ENCODE measurements around the gene VWA5B1. TPM values are rescaled to one million over a fixed set of nuclear protein-coding genes. Genes with fewer than 3 reads are reported as not detected.

VWA5B1 gene
- not detected for total RNA-seq (2021; fragmentation: NEBNext Ultra II Directional; extraction: Animal tissue kit (Norgen Biotek cat#: 25700))
- long read RNA-seq, result 0 reads

DNA sequence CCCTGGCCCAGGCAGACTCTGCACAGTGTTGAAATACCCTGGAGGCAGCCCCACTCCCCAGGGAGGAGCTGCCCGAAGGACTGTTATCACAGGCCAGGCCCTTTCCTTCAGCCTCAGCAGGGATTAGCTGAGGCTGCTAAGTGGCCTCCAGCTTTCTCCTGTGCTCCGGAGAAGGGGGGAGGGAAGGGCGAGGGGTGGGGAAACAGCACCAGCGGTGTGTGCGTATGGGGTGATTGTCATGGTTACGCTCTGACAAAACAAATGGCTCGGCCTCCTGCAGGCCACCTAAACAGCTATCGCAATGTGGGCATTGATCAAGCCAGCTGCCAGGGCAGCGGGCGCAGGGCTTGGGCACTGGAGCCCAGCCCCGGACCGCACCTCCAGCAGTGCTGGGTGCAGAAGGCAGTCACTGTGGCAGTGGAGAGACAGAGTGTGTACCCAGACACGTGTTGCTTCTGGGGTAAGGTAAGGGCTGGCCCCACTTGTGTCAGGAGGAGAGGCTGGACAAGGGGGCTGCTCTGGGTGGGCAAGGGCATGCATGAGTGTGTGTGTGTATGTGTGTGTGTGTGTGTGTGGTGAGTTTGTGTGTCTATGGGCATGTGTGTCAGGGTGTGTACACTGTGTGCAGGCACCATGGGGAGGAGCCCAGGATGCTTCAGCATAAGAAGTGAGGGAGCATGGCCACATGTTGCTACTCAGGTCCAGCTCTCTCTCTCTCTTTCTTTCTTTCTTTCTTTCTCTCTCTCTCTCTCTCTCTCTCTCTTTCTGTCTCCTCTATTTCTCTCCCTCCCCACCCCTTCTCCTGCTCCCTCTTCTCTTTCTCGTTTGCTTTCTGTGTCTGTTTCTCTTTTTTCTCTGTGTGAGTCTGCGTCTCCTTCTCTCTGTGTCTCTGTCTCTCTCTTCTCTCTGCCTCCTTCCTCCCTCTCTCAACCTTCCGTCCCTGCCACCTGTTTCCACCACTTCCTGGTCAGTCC lies at the start of gene VWA5B1:
Gene VWA5B1, plus strand, starts transcription at position 252 of the 974 bp plus-strand sequence. CDS start 19,727 bp downstream, outside the sequence.
- Mint-ChIP-seq H3K36me3 (ENCODE audit: low read depth) (no peaks in the 10 kb centered on the region), H3K9me3 (no peaks in the 10 kb centered on the region), H3K27ac (no peak within 1 kb of the TSS), H3K4me1 (ENCODE audit: low read depth) (no peaks in the 10 kb centered on the region), H3K4me3 (no peak within 1 kb of the TSS), H3K27me3 (ENCODE audit: insufficient read depth) (peaks cover 43% of the 10 kb centered on the region)
- no peak for DNase-seq
- TF ChIP-seq, protein P1, sequence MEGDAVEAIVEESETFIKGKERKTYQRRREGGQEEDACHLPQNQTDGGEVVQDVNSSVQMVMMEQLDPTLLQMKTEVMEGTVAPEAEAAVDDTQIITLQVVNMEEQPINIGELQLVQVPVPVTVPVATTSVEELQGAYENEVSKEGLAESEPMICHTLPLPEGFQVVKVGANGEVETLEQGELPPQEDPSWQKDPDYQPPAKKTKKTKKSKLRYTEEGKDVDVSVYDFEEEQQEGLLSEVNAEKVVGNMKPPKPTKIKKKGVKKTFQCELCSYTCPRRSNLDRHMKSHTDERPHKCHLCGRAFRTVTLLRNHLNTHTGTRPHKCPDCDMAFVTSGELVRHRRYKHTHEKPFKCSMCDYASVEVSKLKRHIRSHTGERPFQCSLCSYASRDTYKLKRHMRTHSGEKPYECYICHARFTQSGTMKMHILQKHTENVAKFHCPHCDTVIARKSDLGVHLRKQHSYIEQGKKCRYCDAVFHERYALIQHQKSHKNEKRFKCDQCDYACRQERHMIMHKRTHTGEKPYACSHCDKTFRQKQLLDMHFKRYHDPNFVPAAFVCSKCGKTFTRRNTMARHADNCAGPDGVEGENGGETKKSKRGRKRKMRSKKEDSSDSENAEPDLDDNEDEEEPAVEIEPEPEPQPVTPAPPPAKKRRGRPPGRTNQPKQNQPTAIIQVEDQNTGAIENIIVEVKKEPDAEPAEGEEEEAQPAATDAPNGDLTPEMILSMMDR (IDR thresholded peaks at IDR 0.05), result no peak

GRCh38 chr1:20242890-20243479 lies 47.7 kb upstream of the VWA5B1 start:
- no peak overlapping the region for H3K27ac Mint-ChIP-seq

GRCh38 chr1:20248971-20249612 lies 41.6 kb upstream of the VWA5B1 start:
- TF ChIP-seq, protein P1 (IDR thresholded peaks at IDR 0.05), result no peak
- no peak for DNase-seq
- Mint-ChIP-seq H3K4me1 (ENCODE audit: low read depth) (no peaks in the 10 kb centered on the region), H3K9me3 (no peaks in the 10 kb centered on the region), H3K27me3 (ENCODE audit: insufficient read depth) (peaks cover 30% of the 10 kb centered on the region), H3K27ac (no peak overlapping the region), H3K4me3 (no peak overlapping the region), H3K36me3 (ENCODE audit: low read depth) (no peaks in the 10 kb centered on the region)

More at GRCh38 chr1:20242890-20243479, 47.7 kb upstream of the VWA5B1 start:
- no peak overlapping the region for H3K4me3 Mint-ChIP-seq
- H3K27me3 Mint-ChIP-seq (ENCODE audit: insufficient read depth), result peaks cover 11% of the 10 kb centered on the region
- no peaks in the 10 kb centered on the region for H3K9me3 Mint-ChIP-seq
- TF ChIP-seq, protein P1 (IDR thresholded peaks at IDR 0.05), result no peak
- no peaks in the 10 kb centered on the region for H3K36me3 Mint-ChIP-seq (ENCODE audit: low read depth)
- no peaks in the 10 kb centered on the region for H3K4me1 Mint-ChIP-seq (ENCODE audit: low read depth)
- no peak for DNase-seq

DNA sequence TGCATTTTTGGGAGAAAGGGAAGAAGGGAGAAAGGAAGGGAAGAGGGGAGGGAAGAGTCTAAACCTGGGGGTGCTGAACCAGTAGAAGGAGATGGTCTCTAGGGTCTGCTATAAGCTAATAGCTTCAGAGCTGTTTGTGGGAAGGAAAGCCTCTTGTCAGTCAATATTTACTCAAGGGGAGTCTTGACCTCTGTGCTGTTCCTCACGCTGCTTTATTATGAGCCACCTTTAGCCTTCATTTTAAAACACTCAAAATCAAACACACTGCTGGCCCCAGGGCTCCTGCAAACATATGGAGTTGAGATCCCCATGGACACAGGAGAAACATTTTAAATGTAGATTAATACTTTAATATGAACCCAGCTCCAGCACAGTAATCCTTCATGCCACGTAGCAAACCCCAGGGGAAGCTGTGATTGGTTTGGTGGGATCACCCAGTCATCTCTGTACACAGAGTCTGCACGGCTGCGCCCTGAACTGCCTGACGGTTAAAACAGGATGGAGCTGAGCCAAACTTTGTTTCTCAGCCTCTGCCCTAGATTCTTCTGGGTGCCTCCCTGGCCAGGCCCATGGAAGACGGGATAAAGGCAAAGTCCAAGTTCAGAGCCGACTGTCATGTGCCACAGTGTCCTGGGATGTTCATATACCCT lies 40.2 kb upstream of the VWA5B1 start:
- Mint-ChIP-seq H3K4me3 (no peak overlapping the region), H3K9me3 (no peaks in the 10 kb centered on the region), H3K27ac (no peak overlapping the region), H3K27me3 (ENCODE audit: insufficient read depth) (peaks cover 27% of the 10 kb centered on the region), H3K4me1 (ENCODE audit: low read depth) (peaks cover 2% of the 10 kb centered on the region), H3K36me3 (ENCODE audit: low read depth) (no peaks in the 10 kb centered on the region)
- TF ChIP-seq, protein P1 (IDR thresholded peaks at IDR 0.05), result no peak
- DNase-seq, result no peak

GRCh38 chr1:20252587-20252986 lies 38.1 kb upstream of the VWA5B1 start:
- Mint-ChIP-seq H3K9me3 (no peaks in the 10 kb centered on the region), H3K4me3 (no peak overlapping the region), H3K27me3 (ENCODE audit: insufficient read depth) (peaks cover 28% of the 10 kb centered on the region), H3K36me3 (ENCODE audit: low read depth) (no peaks in the 10 kb centered on the region), H3K4me1 (ENCODE audit: low read depth) (peaks cover 8% of the 10 kb centered on the region), H3K27ac (no peak overlapping the region)
- TF ChIP-seq, protein P1 (IDR thresholded peaks at IDR 0.05), result no peak
- DNase-seq, result no peak
